Liver (tissue), 9 donors: ENCODE measurements around the gene WRNIP1. TPM values are rescaled to one million over a fixed set of nuclear protein-coding genes. Genes with fewer than 3 reads are reported as not detected.

Experiments
- DNase-seq: peaks from one replicate; pipeline ENCODE4 v3.0.0-alpha.2; 2017; ENCODE audit warnings: low spot score
- H3K27ac ChIP-seq, 2 donors: one replicate each; pipeline ENCODE4 v1.7.0; 2013; ENCODE audit warnings: inconsistent platforms in 2 of 2, low read length in 2 of 2, control low read depth in 1 of 2, low read depth in 1 of 2, mild to moderate bottlenecking in 1 of 2
- H3K27me3 ChIP-seq, 4 donors: one replicate each; pipeline versions ENCODE4 v1.6.1 to v1.7.0; 2013; ENCODE audit warnings: low read length in 3 of 4, inconsistent platforms in 1 of 4, mild to moderate bottlenecking in 1 of 4, moderate library complexity in 1 of 4; ENCODE audit not compliant: control insufficient read depth in 4 of 4, insufficient read depth in 4 of 4
- H3K36me3 ChIP-seq, 4 donors: one replicate each; pipeline versions ENCODE4 v1.6.1 to v1.7.0; 2013; ENCODE audit warnings: low read length in 3 of 4, mild to moderate bottlenecking in 3 of 4, low read depth in 1 of 4, moderate library complexity in 1 of 4; ENCODE audit not compliant: control insufficient read depth in 4 of 4, insufficient read depth in 3 of 4
- H3K4me1 ChIP-seq, 4 donors: one replicate each; pipeline versions ENCODE4 v1.6.1 to v1.7.0; 2013; ENCODE audit warnings: low read length in 3 of 4, mild to moderate bottlenecking in 3 of 4, moderate library complexity in 1 of 4; ENCODE audit not compliant: control insufficient read depth in 4 of 4, insufficient read depth in 4 of 4
- H3K4me3 ChIP-seq, 3 donors: one replicate each; pipeline versions ENCODE4 v1.6.1 to v1.7.0; 2013; ENCODE audit warnings: low read length in 3 of 3, control low read depth in 1 of 3, low read depth in 1 of 3, mild to moderate bottlenecking in 1 of 3
- H3K9ac ChIP-seq, 2 donors: one replicate each; pipeline ENCODE4 v1.7.0; 2013; ENCODE audit warnings: low read length in 2 of 2, mild to moderate bottlenecking in 2 of 2, moderate library complexity in 2 of 2, control low read depth in 1 of 2, low read depth in 1 of 2
- H3K9me3 ChIP-seq, 4 donors: one replicate each; pipeline versions ENCODE4 v1.6.1 to v1.7.0; 2013; ENCODE audit warnings: low read length in 3 of 4; ENCODE audit not compliant: control insufficient read depth in 4 of 4
- ATF3 ChIP-seq: IDR thresholded peaks from 2 replicates; pipeline ENCODE4 v1.6.1; 2016; ENCODE audit warnings: antibody characterized with exemption
- CTCF ChIP-seq: fragments of 150-350 bp; IDR thresholded peaks from 2 replicates; pipeline ENCODE4 v1.5.1; 2017; ENCODE audit warnings: improper control_type of control experiment, low read depth, low read length; ENCODE audit not compliant: missing input control
- FOXA1 ChIP-seq: IDR thresholded peaks from 2 replicates; pipeline ENCODE4 v1.6.1; 2016; ENCODE audit warnings: antibody characterized with exemption
- FOXA2 ChIP-seq: IDR thresholded peaks from 2 replicates; pipeline ENCODE4 v1.6.1; 2016; ENCODE audit warnings: antibody characterized with exemption
- HNF4A ChIP-seq, 2 donors: conservative IDR thresholded peaks; 2 replicates each; pipeline ENCODE4 v1.6.1; 2016; ENCODE audit warnings: antibody characterized with exemption in 2 of 2, mild to moderate bottlenecking in 2 of 2
- JUND ChIP-seq, 2 donors: IDR thresholded peaks; 2 replicates each; pipeline ENCODE4 v1.6.1; 2016; ENCODE audit warnings: antibody characterized with exemption in 2 of 2
- MAX ChIP-seq: IDR thresholded peaks from 2 replicates; pipeline ENCODE4 v1.6.1; 2016; ENCODE audit warnings: antibody characterized with exemption
- RAD21 ChIP-seq, 2 donors: IDR thresholded peaks; 2 replicates each; pipeline ENCODE4 v1.6.1; 2016; ENCODE audit warnings: antibody characterized with exemption in 2 of 2, mild to moderate bottlenecking in 2 of 2
- REST ChIP-seq: IDR thresholded peaks from 2 replicates; pipeline ENCODE4 v1.6.1; 2016; ENCODE audit warnings: antibody characterized with exemption, mild to moderate bottlenecking
- RXRA ChIP-seq, 2 donors: IDR thresholded peaks; 2 replicates each; pipeline ENCODE4 v1.6.1; 2017 to 2018; ENCODE audit warnings: antibody characterized with exemption in 2 of 2, mild to moderate bottlenecking in 1 of 2
- SP1 ChIP-seq: IDR thresholded peaks from 2 replicates; pipeline ENCODE4 v1.6.1; 2018; ENCODE audit warnings: antibody characterized with exemption, mild to moderate bottlenecking
- TAF1 ChIP-seq: conservative IDR thresholded peaks from 2 replicates; pipeline ENCODE4 v1.6.1; 2016; ENCODE audit warnings: antibody characterized with exemption, mild to moderate bottlenecking
- YY1 ChIP-seq: IDR thresholded peaks from 2 replicates; pipeline ENCODE4 v1.6.1; 2016; ENCODE audit warnings: antibody characterized with exemption, mild to moderate bottlenecking
- ZBTB33 ChIP-seq: IDR thresholded peaks from 2 replicates; pipeline ENCODE4 v1.6.1; 2016; ENCODE audit warnings: antibody characterized with exemption
- WGBS: extraction: QIAGEN DNeasy Blood & Tissue Kit; methylation state at CpG from one replicate; pipeline ENCODE4 v1.1.7; 2013; 5-methylcytosine and 5-hydroxymethylcytosine counted together
- polyA plus RNA-seq, 2 donors: library from polyadenylated mRNA; stranded (reverse) in 1 of 2; unstranded in 1 of 2; fragments of 200-250 nt in 1 of 2; fragments of >200 nt in 1 of 2; fragmentation: Nextera tagmentation in 1 of 2; extraction: Ambion mirVana in 1 of 2; gene quantifications; one replicate each; pipeline versions ENCODE4 v1.2.1 to v1.2.3, GENCODE V29; 2013 to 2015
- total RNA-seq, 2 donors: library from RNA; depleted of rRNA; stranded (reverse); fragments of >200 nt; gene quantifications; one replicate each; pipeline ENCODE4 v1.2.3, GENCODE V29; 2014
- donor health status: healthy.
- donor health status: healthy.
- donor health status: healthy.
- donor health status: healthy.
- donor health status: healthy.

The WRNIP1 gene
- total and polyA plus RNA-seq, 4 donors = 10.0 to 32.7 (median 23.9) TPM

GRCh38 chr6:2738373-2738979 lies 26.7 kb upstream of the WRNIP1 start:
- Histone ChIP-seq H3K9me3 (no peaks in the 10 kb centered on the region), H3K4me3 (no peak overlapping the region), H3K36me3 (no peaks in the 10 kb centered on the region), H3K4me1 (peaks cover 0 to 5% (median 4%) of the 10 kb centered on the region in 4 donors), H3K9ac (no peak overlapping the region), H3K27me3 (no peaks in the 10 kb centered on the region), H3K27ac (no peak overlapping the region)
- WGBS = 26% methylated on average over 5 of the region's 5 CpGs
- peak; percentile 74 for TF ChIP-seq CTCF
- peak; percentile 90 to 92 for TF ChIP-seq RAD21 (IDR thresholded peaks at IDR 0.05)
- TF ChIP-seq HNF4A (conservative IDR thresholded peaks at IDR 0.05) = no peak
- TF ChIP-seq FOXA1 = no peak
- peak; percentile 49 for DNase-seq

- no peak for DNase-seq
- Histone ChIP-seq H3K27ac (no peak overlapping the region), H3K27me3 (no peaks in the 10 kb centered on the region), H3K4me3 (no peak overlapping the region), H3K4me1 (peaks cover 0 to 14% (median 11%) of the 10 kb centered on the region in 4 donors), H3K9ac (no peak overlapping the region), H3K9me3 (no peaks in the 10 kb centered on the region), H3K36me3 (no peaks in the 10 kb centered on the region)
- TF ChIP-seq ATF3 = no peak
- TF ChIP-seq REST = no peak
- no peak for TF ChIP-seq JUND (IDR thresholded peaks at IDR 0.05)
- TF ChIP-seq RXRA (IDR thresholded peaks at IDR 0.05) = no peak
- no peak for TF ChIP-seq FOXA2
- WGBS = 91% methylated on average over 4 of the region's 4 CpGs
Observed at GRCh38 chr6:2739335-2739734, 25.9 kb upstream of the WRNIP1 start.

GRCh38 chr6:2740581-2740980 lies 24.6 kb upstream of the WRNIP1 start:
- Histone ChIP-seq H3K27me3 (no peaks in the 10 kb centered on the region), H3K9me3 (no peaks in the 10 kb centered on the region), H3K4me3 (no peak overlapping the region), H3K9ac (no peak overlapping the region), H3K4me1 (peaks cover 0 to 20% (median 16%) of the 10 kb centered on the region in 4 donors), H3K36me3 (no peaks in the 10 kb centered on the region), H3K27ac (no peak overlapping the region)
- DNase-seq = no peak
- TF ChIP-seq CTCF (no peak), YY1 (no peak), FOXA2 (no peak), MAX (no peak), ZBTB33 (no peak), SP1 (no peak), FOXA1 (no peak), TAF1 (no peak)
- 82% methylated on average over 5 of the region's 5 CpGs for WGBS
